K562 (cell line): Measurements from ENCODE around the gene TRMT112. TPM values are rescaled to one million over a fixed set of nuclear protein-coding genes. Genes with fewer than 3 reads are reported as not detected.
A peak's percentile ranks its signal among the peaks of the same experiment; 100 is the strongest.

Source experiments
- CHD2 ChIP-seq: IDR thresholded peaks from 2 replicates; pipeline ENCODE4 v1.6.1; 2011; ENCODE audit warnings: low read depth, low read length
- COPS2 ChIP-seq: fragments of 450-650 bp; conservative IDR thresholded peaks from 2 replicates; pipeline ENCODE4 v1.6.1; 2016; ENCODE audit warnings: mild to moderate bottlenecking, moderate library complexity
- CUX1 ChIP-seq: fragments of 200-800 bp; sonication (Bioruptor generic); IDR thresholded peaks from 2 replicates; pipeline ENCODE4 v1.6.1; 2016; ENCODE audit warnings: missing genetic modification characterization, missing compliant biosample characterization
- E2F8 ChIP-seq: fragments of 450-650 bp; IDR thresholded peaks from 2 replicates; pipeline ENCODE4 v1.7.1; 2018; ENCODE audit warnings: mild to moderate bottlenecking, low read depth; ENCODE audit not compliant: partially characterized antibody
- HES1 ChIP-seq: fragments of 450-650 bp; IDR thresholded peaks from 2 replicates; pipeline ENCODE4 v1.6.1; 2016; ENCODE audit warnings: low read depth, mild to moderate bottlenecking, moderate library complexity
- NCOA1 ChIP-seq: fragments of 450-650 bp; IDR thresholded peaks from 2 replicates; pipeline ENCODE4 v1.6.1; 2016; ENCODE audit warnings: low read depth
- NFRKB ChIP-seq: fragments of 450-650 bp; IDR thresholded peaks from 2 replicates; pipeline ENCODE4 v1.6.1; 2016; ENCODE audit warnings: low read depth
- RB1 ChIP-seq: fragments of 450-650 bp; IDR thresholded peaks from 2 replicates; pipeline ENCODE4 v1.6.1; 2017; ENCODE audit warnings: low read depth, mild to moderate bottlenecking
- RBBP5 ChIP-seq: fragments of 200-600 bp; sonication (generic); IDR thresholded peaks from 2 replicates; pipeline ENCODE4 v1.6.1; 2012; ENCODE audit warnings: borderline replicate concordance, mild to moderate bottlenecking, low read length, control low read depth, inconsistent platforms; ENCODE audit not compliant: insufficient read depth, poor library complexity, severe bottlenecking
- TCFL5 ChIP-seq: fragments of 250-450 bp; sonication (Bioruptor Pico); conservative IDR thresholded peaks from 2 replicates; pipeline ENCODE4 v1.6.1; 2021; ENCODE audit warnings: mild to moderate bottlenecking, moderate library complexity, matching md5 sums
- USF1 ChIP-seq: sonication (generic); formaldehyde crosslinking; IDR thresholded peaks from 2 replicates; pipeline ENCODE4 v1.9.0; 2022; ENCODE audit warnings: mild to moderate bottlenecking, missing genetic modification reagents
- ZNF146 ChIP-seq: IDR thresholded peaks from one replicate; pipeline ENCODE4 v1.6.1; 2018; ENCODE audit warnings: missing compliant biosample characterization; ENCODE audit not compliant: unreplicated experiment
- ZNF639 ChIP-seq, 2 experiments: fragments of 200-800 bp in 1 of 2; sonication (Bioruptor generic) in 1 of 2; sonication (generic) in 1 of 2; formaldehyde crosslinking in 1 of 2; IDR thresholded peaks in 1 of 2; conservative IDR thresholded peaks in 1 of 2; 2 replicates each; pipeline versions ENCODE4 v1.5.0 to v1.6.1; 2016 to 2020; ENCODE audit warnings: missing compliant biosample characterization in 1 of 2, missing genetic modification characterization in 1 of 2, missing genetic modification reagents in 1 of 2
- ZNF644 ChIP-seq: fragments of 200-800 bp; sonication (Bioruptor generic); IDR thresholded peaks from 2 replicates; pipeline ENCODE4 v1.6.1; 2016; ENCODE audit warnings: low read depth, missing genetic modification characterization, missing compliant biosample characterization
- ZNF699 ChIP-seq: fragments of 250-450 bp; sonication (Bioruptor Pico); IDR thresholded peaks from 2 replicates; pipeline ENCODE4 v1.8.0; 2021; ENCODE audit warnings: mild to moderate bottlenecking, moderate library complexity; ENCODE audit not compliant: insufficient replicate concordance
- ZNF76 ChIP-seq: fragments of 250-450 bp; sonication (Bioruptor Pico); IDR thresholded peaks from 2 replicates; pipeline ENCODE4 v1.4.0; 2020; ENCODE audit warnings: mild to moderate bottlenecking, moderate library complexity, borderline replicate concordance
- polyA plus RNA-seq, 8 experiments: library from polyadenylated mRNA; depleted of rRNA in 4 of 8; stranded (reverse) in 5 of 8; unstranded in 3 of 8; fragments of >200 nt; fragmentation: Nextera tagmentation in 2 of 8; fragmentation: Illumina TruSeq in 1 of 8; extraction: Ambion mirVana in 2 of 8; extraction: Trizol in 1 of 8; gene quantifications; 2 replicates each; pipeline versions ENCODE4 v1.2.1 to v1.2.3, GENCODE V29; 2011 to 2014; ENCODE audit warnings: inconsistent platforms in 1 of 8, missing spikeins in 1 of 8
- total RNA-seq, 7 experiments: library from RNA; depleted of rRNA in 6 of 7; stranded (reverse); fragments of >200 nt in 6 of 7; fragmentation: Illumina TruSeq in 2 of 7; extraction: Trizol in 2 of 7; gene quantifications; 2 replicates each; pipeline versions ENCODE4 v1.2.1 to v1.2.3, GENCODE V29; 2011 to 2021; ENCODE audit warnings: low replicate concordance in 1 of 7

TRMT112 gene
- total and polyA plus RNA-seq, 9 of the 15 experiments (the other 6 are each of a cell fraction or from before 2014, with no cell fraction given): 162 to 444 (median 300) TPM

- TF ChIP-seq USF1 (CRISPR knock-in tag) (peak; percentile 82), ZNF639 (CRISPR knock-in tag; conservative IDR thresholded peaks at IDR 0.05 in 1 of 2, IDR thresholded peaks at IDR 0.05 in 1 of 2) (no peak), COPS2 (no peak), NCOA1 (peak; percentile 31; the same call in 1 of the 2 replicates), RB1 (peak; percentile 16; the same call in 1 of the 2 replicates), NFRKB (peak; percentile 88), TCFL5 (CRISPR knock-in tag) (no peak), E2F8 (no peak), ZNF76 (CRISPR knock-in tag) (no peak), ZNF699 (no peak), CHD2 (no peak), HES1 (no peak), ZNF146 (CRISPR knock-in tag) (no peak), CUX1 (CRISPR knock-in tag) (no peak), ZNF644 (no peak), RBBP5 (peak; percentile 55)
These were observed 12.9 kb downstream of the TRMT112 start (continued) for GRCh38 chr11:64304316-64305072.
